Medulla oblongata (tissue), 1 donor: Measurements from ENCODE around the gene TMEM86B.
"Not testable (repeated sequence)": the region's sequence is repeated elsewhere in the genome, so short reads cannot be mapped to it uniquely, and the experiment has no call there.

Source experiments
- DNase-seq: peaks from one replicate; pipeline ENCODE4 v3.0.0-alpha.2; 2015; ENCODE audit errors: extremely low spot score

Gene TMEM86B

GRCh38 chr19:55241935-55242464 lies 13.4 kb upstream of the TMEM86B start:
- no peak for DNase-seq

GRCh38 chr19:55241143-55241934 lies 12.8 kb upstream of the TMEM86B start:
- no peak for DNase-seq

- DNase-seq = no peak
Observed at GRCh38 chr19:55240713-55241020, 12.1 kb upstream of the TMEM86B start.

GRCh38 chr19:55239004-55239403 lies 10.4 kb upstream of the TMEM86B start:
- DNase-seq = no peak

- no peak for DNase-seq
Observed at GRCh38 chr19:55238030-55238429, 9.5 kb upstream of the TMEM86B start.

- no peak for DNase-seq
Observed at GRCh38 chr19:55232986-55233385, 4.4 kb upstream of the TMEM86B start.

GRCh38 chr19:55232286-55232602 lies 3.7 kb upstream of the TMEM86B start:
- no peak for DNase-seq

GRCh38 chr19:55231391-55232285 lies 3.1 kb upstream of the TMEM86B start:
- DNase-seq = no peak

GRCh38 chr19:55230780-55231179 lies 2.2 kb upstream of the TMEM86B start:
- no peak for DNase-seq

GRCh38 chr19:55230329-55230728 lies 1.8 kb upstream of the TMEM86B start:
- no peak for DNase-seq

- DNase-seq = no peak
Observed at GRCh38 chr19:55229789-55230182, 1.2 kb upstream of the TMEM86B start.

- DNase-seq = no peak
Observed at GRCh38 chr19:55229145-55229788, 704 bp upstream of the TMEM86B start.

GRCh38 chr19:55228015-55228391 lies 560 bp downstream of the TMEM86B start:
- DNase-seq = no peak

GRCh38 chr19:55227241-55228014 lies 1.1 kb downstream of the TMEM86B start:
- DNase-seq = no peak

- no peak for DNase-seq
Observed at GRCh38 chr19:55226788-55227187, 1.8 kb downstream of the TMEM86B start.

GRCh38 chr19:55226273-55226672 lies 2.3 kb downstream of the TMEM86B start:
- DNase-seq = no peak

- no peak for DNase-seq
Observed at GRCh38 chr19:55225415-55225958, 3.1 kb downstream of the TMEM86B start.

- DNase-seq = not testable (repeated sequence)
Observed at GRCh38 chr19:55224679-55225414, 3.7 kb downstream of the TMEM86B start.

GRCh38 chr19:55224038-55224665 lies 4.4 kb downstream of the TMEM86B start:
- DNase-seq = no peak
